ENCODE measurements around the gene GAB4.

The GAB4 gene

DNA sequence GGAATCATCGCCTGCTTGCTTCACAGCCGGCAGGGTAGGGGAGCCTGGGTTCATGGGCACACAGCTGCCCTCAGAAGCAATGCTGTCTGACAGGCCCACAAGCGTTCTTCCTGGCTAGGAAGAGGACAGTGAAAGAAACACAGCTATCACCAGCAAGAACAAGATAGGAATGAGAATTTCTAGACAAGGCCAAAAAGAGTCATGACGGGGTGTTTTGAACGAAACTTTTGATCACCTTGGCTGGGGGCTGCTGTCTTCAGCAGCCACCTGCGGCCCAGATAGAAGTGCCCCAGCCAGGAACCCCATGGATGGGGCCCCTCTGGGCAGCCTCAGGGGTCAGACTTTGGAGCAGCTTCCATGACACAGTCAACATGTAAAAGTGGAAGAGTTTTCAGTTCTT is 41.8 kb downstream of the GAB4 start:
- Histone ChIP-seq H3K79me2 (ENCODE audit: control insufficient read depth, low read length) (no peaks in the 10 kb centered on the region), H3K4me1 (ENCODE audit: control insufficient read depth, low read length) (peaks cover 9% of the 10 kb centered on the region), H3K4me3 (ENCODE audit: low read length) (no peak overlapping the region), H3K36me3 (ENCODE audit: control insufficient read depth, low read length) (no peaks in the 10 kb centered on the region), H4K20me1 (ENCODE audit: control insufficient read depth, insufficient read depth, low read depth, low read length) (no peaks in the 10 kb centered on the region), H3K4me2 (ENCODE audit: low read length) (no peak overlapping the region), H3K27ac (ENCODE audit: low read depth, low read length) (no peak overlapping the region), H3K27me3 (ENCODE audit: control insufficient read depth, low read length) (no peaks in the 10 kb centered on the region), H3F3A (ENCODE audit: control insufficient read depth, insufficient read depth) (no peaks in the 10 kb centered on the region), H3K9me2 (replicated peaks; ENCODE audit: control insufficient read depth, low read length) (no peaks in the 10 kb centered on the region), H3K9me3 (ENCODE audit: control insufficient read depth, insufficient read depth, low read length) (no peaks in the 10 kb centered on the region)
- TF ChIP-seq EZH2phosphoT487 (IDR thresholded peaks at IDR 0.05; ENCODE audit: borderline replicate concordance, low read length), result no peak
- TF ChIP-seq, protein P1, sequence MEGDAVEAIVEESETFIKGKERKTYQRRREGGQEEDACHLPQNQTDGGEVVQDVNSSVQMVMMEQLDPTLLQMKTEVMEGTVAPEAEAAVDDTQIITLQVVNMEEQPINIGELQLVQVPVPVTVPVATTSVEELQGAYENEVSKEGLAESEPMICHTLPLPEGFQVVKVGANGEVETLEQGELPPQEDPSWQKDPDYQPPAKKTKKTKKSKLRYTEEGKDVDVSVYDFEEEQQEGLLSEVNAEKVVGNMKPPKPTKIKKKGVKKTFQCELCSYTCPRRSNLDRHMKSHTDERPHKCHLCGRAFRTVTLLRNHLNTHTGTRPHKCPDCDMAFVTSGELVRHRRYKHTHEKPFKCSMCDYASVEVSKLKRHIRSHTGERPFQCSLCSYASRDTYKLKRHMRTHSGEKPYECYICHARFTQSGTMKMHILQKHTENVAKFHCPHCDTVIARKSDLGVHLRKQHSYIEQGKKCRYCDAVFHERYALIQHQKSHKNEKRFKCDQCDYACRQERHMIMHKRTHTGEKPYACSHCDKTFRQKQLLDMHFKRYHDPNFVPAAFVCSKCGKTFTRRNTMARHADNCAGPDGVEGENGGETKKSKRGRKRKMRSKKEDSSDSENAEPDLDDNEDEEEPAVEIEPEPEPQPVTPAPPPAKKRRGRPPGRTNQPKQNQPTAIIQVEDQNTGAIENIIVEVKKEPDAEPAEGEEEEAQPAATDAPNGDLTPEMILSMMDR (IDR thresholded peaks at IDR 0.05; ENCODE audit: low read depth, low read length, poor library complexity, severe bottlenecking), result no peak

- Histone ChIP-seq H3K4me1 (ENCODE audit: control insufficient read depth, low read length) (peaks cover 2% of the 10 kb centered on the region; the same call in 1 of the 2 replicates), H3K27me3 (ENCODE audit: control insufficient read depth, low read length) (no peaks in the 10 kb centered on the region), H3K4me3 (ENCODE audit: low read length) (no peak overlapping the region), H3K27ac (ENCODE audit: low read depth, low read length) (no peak overlapping the region), H3K4me2 (ENCODE audit: low read length) (no peak overlapping the region), H3K79me2 (ENCODE audit: control insufficient read depth, low read length) (no peaks in the 10 kb centered on the region), H3K36me3 (ENCODE audit: control insufficient read depth, low read length) (no peaks in the 10 kb centered on the region), H3F3A (ENCODE audit: control insufficient read depth, insufficient read depth) (no peaks in the 10 kb centered on the region), H3K9me2 (replicated peaks; ENCODE audit: control insufficient read depth, low read length) (no peaks in the 10 kb centered on the region), H4K20me1 (ENCODE audit: control insufficient read depth, insufficient read depth, low read depth, low read length) (no peaks in the 10 kb centered on the region), H3K9me3 (ENCODE audit: control insufficient read depth, insufficient read depth, low read length) (no peaks in the 10 kb centered on the region)
- TF ChIP-seq, protein P1 (IDR thresholded peaks at IDR 0.05; ENCODE audit: low read depth, low read length, poor library complexity, severe bottlenecking), result no peak
- TF ChIP-seq EZH2phosphoT487 (IDR thresholded peaks at IDR 0.05; ENCODE audit: borderline replicate concordance, low read length), result no peak
These were observed 42.5 kb downstream of the GAB4 start for GRCh38 chr22:16965560-16965959.

- Histone ChIP-seq H3K9me3 (ENCODE audit: control insufficient read depth, insufficient read depth, low read length) (no peaks in the 10 kb centered on the region), H3F3A (ENCODE audit: control insufficient read depth, insufficient read depth) (no peaks in the 10 kb centered on the region), H3K4me1 (ENCODE audit: control insufficient read depth, low read length) (no peaks in the 10 kb centered on the region), H3K79me2 (ENCODE audit: control insufficient read depth, low read length) (no peaks in the 10 kb centered on the region), H3K27ac (ENCODE audit: low read depth, low read length) (no peak overlapping the region), H3K4me3 (ENCODE audit: low read length) (no peak overlapping the region), H3K4me2 (ENCODE audit: low read length) (no peak overlapping the region), H4K20me1 (ENCODE audit: control insufficient read depth, insufficient read depth, low read depth, low read length) (no peaks in the 10 kb centered on the region), H3K36me3 (ENCODE audit: control insufficient read depth, low read length) (no peaks in the 10 kb centered on the region), H3K27me3 (ENCODE audit: control insufficient read depth, low read length) (no peaks in the 10 kb centered on the region), H3K9me2 (replicated peaks; ENCODE audit: control insufficient read depth, low read length) (no peaks in the 10 kb centered on the region)
- no peak for TF ChIP-seq EZH2phosphoT487 (IDR thresholded peaks at IDR 0.05; ENCODE audit: borderline replicate concordance, low read length)
- TF ChIP-seq, protein P1 (IDR thresholded peaks at IDR 0.05; ENCODE audit: low read depth, low read length, poor library complexity, severe bottlenecking), result no peak
These were observed 42.9 kb downstream of the GAB4 start for GRCh38 chr22:16965083-16965482.

All from DOHH2 (cell line).